GM21423 (cell line): Measurements from ENCODE around the gene CTDP1.
"Not testable (repeated sequence)": the region's sequence is repeated elsewhere in the genome, so short reads cannot be mapped to it uniquely, and the experiment has no call there.

ENCODE experiments used
- ATAC-seq: cut with Tn5 transposase; IDR thresholded peaks from one replicate; pipeline ENCODE4 v1.9.1; 2021; ENCODE audit warnings: mild to moderate bottlenecking, moderate library complexity; ENCODE audit not compliant: unreplicated experiment

Gene CTDP1

GRCh38 chr18:79680891-79681339 lies 1.3 kb downstream of the CTDP1 start:
- ATAC-seq = no peak

- ATAC-seq = no peak
Measured at GRCh38 chr18:79681484-79682387, 2.1 kb downstream of the CTDP1 start.

GRCh38 chr18:79682481-79682880 lies 2.9 kb downstream of the CTDP1 start:
- ATAC-seq = no peak

GRCh38 chr18:79682894-79683625 lies 3.5 kb downstream of the CTDP1 start:
- ATAC-seq = no peak

GRCh38 chr18:79683626-79684282 lies 4.2 kb downstream of the CTDP1 start:
- ATAC-seq = no peak

- ATAC-seq = no peak
Measured at GRCh38 chr18:79684283-79684631, 4.7 kb downstream of the CTDP1 start.

GRCh38 chr18:79684787-79685186 lies 5.2 kb downstream of the CTDP1 start:
- no peak for ATAC-seq

- ATAC-seq = no peak
Measured at GRCh38 chr18:79685281-79685680, 5.7 kb downstream of the CTDP1 start.

- ATAC-seq = no peak
Measured at GRCh38 chr18:79685971-79686370, 6.4 kb downstream of the CTDP1 start.

GRCh38 chr18:79687806-79688205 lies 8.2 kb downstream of the CTDP1 start:
- ATAC-seq = no peak

GRCh38 chr18:79690071-79690470 lies 10.5 kb downstream of the CTDP1 start:
- ATAC-seq = no peak

- ATAC-seq = no peak
Measured at GRCh38 chr18:79690586-79691482, 11.2 kb downstream of the CTDP1 start.

GRCh38 chr18:79692056-79692455 lies 12.5 kb downstream of the CTDP1 start:
- no peak for ATAC-seq

GRCh38 chr18:79692886-79693285 lies 13.3 kb downstream of the CTDP1 start:
- ATAC-seq = no peak

- ATAC-seq = no peak
Measured at GRCh38 chr18:79693561-79694205, 14.1 kb downstream of the CTDP1 start.

GRCh38 chr18:79694206-79694894 lies 14.7 kb downstream of the CTDP1 start:
- not testable (repeated sequence) for ATAC-seq

- ATAC-seq = no peak
Measured at GRCh38 chr18:79694895-79695213, 15.3 kb downstream of the CTDP1 start.

- ATAC-seq = no peak
Measured at GRCh38 chr18:79695269-79695668, 15.7 kb downstream of the CTDP1 start.
